NCI-H2107 treated with DMSO at 0.1 percent for 48 hours (cell line): ENCODE data around the gene MYO1D.
"Not testable (repeated sequence)": the region's sequence is repeated elsewhere in the genome, so short reads cannot be mapped to it uniquely, and the experiment has no call there.

ENCODE experiments used
- DNase-seq: peaks from one replicate; lab custom pipeline; 2025; ENCODE audit not compliant: unreplicated experiment; lab: John Stamatoyannopoulos, UW

The MYO1D gene

GRCh38 chr17:32479074-32479617 lies 397.8 kb downstream of the MYO1D start:
- no peak for DNase-seq

- no peak for DNase-seq
Observed at GRCh38 chr17:32477220-32477619, 399.7 kb downstream of the MYO1D start.

- no peak for DNase-seq
Observed at GRCh38 chr17:32475258-32475657, 401.7 kb downstream of the MYO1D start.

GRCh38 chr17:32471652-32472051 lies 405.3 kb downstream of the MYO1D start:
- no peak for DNase-seq

- no peak for DNase-seq
Observed at GRCh38 chr17:32470405-32471167, 406.3 kb downstream of the MYO1D start.

GRCh38 chr17:32467949-32468348 lies 409.0 kb downstream of the MYO1D start:
- no peak for DNase-seq

- DNase-seq, result no peak
Observed at GRCh38 chr17:32464374-32464773, 412.6 kb downstream of the MYO1D start.

GRCh38 chr17:32463304-32463703 lies 413.6 kb downstream of the MYO1D start:
- no peak for DNase-seq

- peak; percentile 24 for DNase-seq
Observed at GRCh38 chr17:32461853-32462617, 414.9 kb downstream of the MYO1D start.

- no peak for DNase-seq
Observed at GRCh38 chr17:32461498-32461852, 415.4 kb downstream of the MYO1D start.

GRCh38 chr17:32460054-32460453 lies 416.9 kb downstream of the MYO1D start:
- DNase-seq, result no peak

- DNase-seq, result no peak
Observed at GRCh38 chr17:32458371-32458770, 418.6 kb downstream of the MYO1D start.

GRCh38 chr17:32453370-32453769 lies 423.6 kb downstream of the MYO1D start:
- no peak for DNase-seq

- no peak for DNase-seq
Observed at GRCh38 chr17:32452281-32452680, 424.6 kb downstream of the MYO1D start.

GRCh38 chr17:32451879-32452278 lies 425.0 kb downstream of the MYO1D start:
- no peak for DNase-seq

- not testable (repeated sequence) for DNase-seq
Observed at GRCh38 chr17:32450379-32450778, 426.5 kb downstream of the MYO1D start.

- no peak for DNase-seq
Observed at GRCh38 chr17:32449963-32450362, 427.0 kb downstream of the MYO1D start.

- no peak for DNase-seq
Observed at GRCh38 chr17:32446949-32447348, 430.0 kb downstream of the MYO1D start.

- DNase-seq, result no peak
Observed at GRCh38 chr17:32445971-32446370, 431.0 kb downstream of the MYO1D start.

GRCh38 chr17:32445497-32445896 lies 431.4 kb downstream of the MYO1D start:
- no peak for DNase-seq

- no peak for DNase-seq
Observed at GRCh38 chr17:32445074-32445415, 431.9 kb downstream of the MYO1D start.
